GM19328 (cell line): ENCODE data around the gene DKK3.

Source experiments
- ATAC-seq: cut with Tn5 transposase; IDR thresholded peaks from one replicate; pipeline ENCODE4 v1.9.1; 2021; ENCODE audit warnings: mild to moderate bottlenecking, moderate library complexity; ENCODE audit not compliant: unreplicated experiment

The DKK3 gene

GRCh38 chr11:11985016-11985715 is 23.3 kb downstream of the DKK3 start:
- no peak for ATAC-seq

GRCh38 chr11:11984563-11984962 is 23.9 kb downstream of the DKK3 start:
- ATAC-seq = no peak

- no peak for ATAC-seq
These were observed 25.0 kb downstream of the DKK3 start for GRCh38 chr11:11983427-11983826.

GRCh38 chr11:11982975-11983374 is 25.5 kb downstream of the DKK3 start:
- ATAC-seq = no peak

- no peak for ATAC-seq
These were observed 26.0 kb downstream of the DKK3 start for GRCh38 chr11:11982461-11982860.

- no peak for ATAC-seq
These were observed 26.6 kb downstream of the DKK3 start for GRCh38 chr11:11981840-11982239.

- ATAC-seq = no peak
These were observed 27.1 kb downstream of the DKK3 start for GRCh38 chr11:11981364-11981763.

GRCh38 chr11:11980841-11981308 is 27.6 kb downstream of the DKK3 start:
- ATAC-seq = no peak

- no peak for ATAC-seq
These were observed 28.2 kb downstream of the DKK3 start for GRCh38 chr11:11980200-11980599.

GRCh38 chr11:11979488-11980117 is 28.8 kb downstream of the DKK3 start:
- ATAC-seq = no peak

- ATAC-seq = no peak
These were observed 29.5 kb downstream of the DKK3 start for GRCh38 chr11:11978792-11979487.

- no peak for ATAC-seq
These were observed 30.3 kb downstream of the DKK3 start for GRCh38 chr11:11978098-11978637.

GRCh38 chr11:11977206-11977938 is 31.1 kb downstream of the DKK3 start:
- ATAC-seq = no peak

- ATAC-seq = no peak
These were observed 31.8 kb downstream of the DKK3 start for GRCh38 chr11:11976481-11977127.

- no peak for ATAC-seq
These were observed 33.0 kb downstream of the DKK3 start for GRCh38 chr11:11975201-11976092.

GRCh38 chr11:11973866-11974265 is 34.6 kb downstream of the DKK3 start:
- no peak for ATAC-seq

GRCh38 chr11:11973361-11973800 is 35.0 kb downstream of the DKK3 start:
- no peak for ATAC-seq

GRCh38 chr11:11972730-11973341 is 35.6 kb downstream of the DKK3 start:
- ATAC-seq = no peak
